ENCODE measurements around the gene STX8.

The STX8 gene

GRCh38 chr17:9470171-9470570, 105.4 kb downstream of the STX8 start:
- peak; percentile 55 for DNase-seq (ENCODE audit: low read depth)
- no peak for TF ChIP-seq CTCF (conservative IDR thresholded peaks at IDR 0.05; ENCODE audit: low read depth, low read length)
- no peak overlapping the region for H3K4me3 ChIP-seq (ENCODE audit: low read depth, low read length)

GRCh38 chr17:9468937-9469336, 106.7 kb downstream of the STX8 start:
- TF ChIP-seq CTCF (conservative IDR thresholded peaks at IDR 0.05; ENCODE audit: low read depth, low read length), result no peak
- H3K4me3 ChIP-seq (ENCODE audit: low read depth, low read length), result no peak overlapping the region
- DNase-seq (ENCODE audit: low read depth), result no peak

GRCh38 chr17:9468532-9468931, 107.1 kb downstream of the STX8 start:
- no peak for DNase-seq (ENCODE audit: low read depth)
- no peak for TF ChIP-seq CTCF (conservative IDR thresholded peaks at IDR 0.05; ENCODE audit: low read depth, low read length)
- no peak overlapping the region for H3K4me3 ChIP-seq (ENCODE audit: low read depth, low read length)

GRCh38 chr17:9467518-9467917, 108.1 kb downstream of the STX8 start:
- H3K4me3 ChIP-seq (ENCODE audit: low read depth, low read length), result no peak overlapping the region
- no peak for DNase-seq (ENCODE audit: low read depth)
- TF ChIP-seq CTCF (conservative IDR thresholded peaks at IDR 0.05; ENCODE audit: low read depth, low read length), result peak; percentile 29

GRCh38 chr17:9465210-9465921, 110.3 kb downstream of the STX8 start:
- DNase-seq (ENCODE audit: low read depth), result peak; percentile 83
- H3K4me3 ChIP-seq (ENCODE audit: low read depth, low read length), result no peak overlapping the region
- TF ChIP-seq CTCF (conservative IDR thresholded peaks at IDR 0.05; ENCODE audit: low read depth, low read length), result peak; percentile 58

DNA sequence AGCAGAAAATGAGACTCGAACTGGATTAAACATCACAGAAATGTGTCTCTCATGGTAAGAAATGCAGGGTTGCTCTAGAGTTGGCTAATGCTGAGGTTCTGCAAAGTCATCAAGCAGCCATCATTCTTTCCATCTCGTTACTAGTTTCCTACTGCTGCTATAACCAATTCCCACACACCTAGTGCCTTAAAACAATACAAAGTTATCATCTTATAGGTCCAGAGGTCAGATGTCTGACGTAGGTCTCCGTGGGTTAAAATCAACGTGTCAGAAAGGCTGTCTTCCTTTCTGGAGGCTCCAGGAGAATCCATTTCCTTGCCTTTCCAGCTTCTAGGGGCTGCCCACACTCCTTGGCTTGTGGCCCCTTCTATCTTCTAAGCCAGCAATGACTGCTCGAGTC, 118.6 kb downstream of the STX8 start:
- H3K4me3 ChIP-seq (ENCODE audit: low read depth, low read length), result no peak overlapping the region
- no peak for DNase-seq (ENCODE audit: low read depth)
- no peak for TF ChIP-seq CTCF (conservative IDR thresholded peaks at IDR 0.05; ENCODE audit: low read depth, low read length)

GRCh38 chr17:9456330-9456729, 119.3 kb downstream of the STX8 start:
- no peak overlapping the region for H3K4me3 ChIP-seq (ENCODE audit: low read depth, low read length)
- no peak for TF ChIP-seq CTCF (conservative IDR thresholded peaks at IDR 0.05; ENCODE audit: low read depth, low read length)
- DNase-seq (ENCODE audit: low read depth), result no peak

Data from choroid plexus epithelial cell (primary cell).